A673 (cell line): ENCODE results near the gene GALNT9. TPM values are rescaled to one million over a fixed set of nuclear protein-coding genes. Genes with fewer than 3 reads are reported as not detected.

ENCODE experiments used
- BruUV-seq: library from RNA; stranded (reverse); fragments of 400-500 nt; replicated peaks from 2 replicates; lab custom pipeline; 2021; lab: Mats Ljungman, UMichigan
- CTCF ChIA-PET: fragments of 300-600 bp; sonication (Branson Sonifier 250); formaldehyde crosslinking; loops from one replicate; lab custom pipeline; 2022; ENCODE audit warnings: antibody characterized with exemption; lab: Charles Lee
- POLR2A ChIA-PET: fragments of 300-600 bp; sonication (Branson Sonifier 250); formaldehyde crosslinking; loops from one replicate; lab custom pipeline; 2022; ENCODE audit warnings: antibody characterized with exemption; ENCODE audit not compliant: low non-redundant PET; lab: Charles Lee
- DNase-seq: peaks from one replicate; pipeline ENCODE4 v3.0.0-alpha.2; 2015; ENCODE audit warnings: low spot score
- H3K27ac ChIP-seq: fragments of 200-600 bp; sonication (generic); 2 replicates; pipeline ENCODE4 v1.5.1; 2016; ENCODE audit warnings: mixed run types, low read depth, mild to moderate bottlenecking, mixed read lengths, antibody characterized with exemption, low read length; ENCODE audit not compliant: poor library complexity, severe bottlenecking
- H3K27me3 ChIP-seq: fragments of 200-600 bp; sonication (generic); replicated peaks from 2 replicates; pipeline ENCODE4 v1.6.1; 2017; ENCODE audit warnings: mixed run types, low read depth, mild to moderate bottlenecking, mixed read lengths, antibody characterized with exemption, low read length; ENCODE audit not compliant: insufficient read depth, poor library complexity
- H3K36me3 ChIP-seq: fragments of 200-600 bp; sonication (generic); 2 replicates; pipeline ENCODE4 v1.6.1; 2016; ENCODE audit warnings: mixed run types, mild to moderate bottlenecking, mixed read lengths, antibody characterized with exemption, low read length; ENCODE audit not compliant: insufficient read depth, poor library complexity, severe bottlenecking
- H3K4me1 ChIP-seq: fragments of 200-600 bp; sonication (generic); 2 replicates; pipeline ENCODE4 v1.6.1; 2017; ENCODE audit warnings: mixed run types, mild to moderate bottlenecking, mixed read lengths, antibody characterized with exemption, low read length; ENCODE audit not compliant: insufficient read depth, poor library complexity, severe bottlenecking
- H3K4me3 ChIP-seq: fragments of 200-600 bp; sonication (generic); 2 replicates; pipeline ENCODE4 v1.5.1; 2016; ENCODE audit warnings: low read depth, mixed run types, mild to moderate bottlenecking, mixed read lengths, low read length; ENCODE audit not compliant: poor library complexity, severe bottlenecking
- H3K9me3 ChIP-seq: fragments of 200-600 bp; sonication (generic); 2 replicates; pipeline ENCODE4 v1.6.1; 2016; ENCODE audit warnings: mixed run types, low read depth, mild to moderate bottlenecking, mixed read lengths, antibody characterized with exemption, low read length; ENCODE audit not compliant: poor library complexity, severe bottlenecking
- CTCF ChIP-seq: fragments of 300-800, 200-600 bp; sonication (generic); conservative IDR thresholded peaks from 2 replicates; pipeline ENCODE4 v1.5.1; 2017; ENCODE audit warnings: low read depth, mild to moderate bottlenecking, antibody characterized with exemption, low read length, moderate library complexity, mixed read lengths
- EZH2 ChIP-seq: fragments of 200-600 bp; sonication (generic); IDR thresholded peaks from 2 replicates; pipeline ENCODE4 v1.6.1; 2017; ENCODE audit warnings: borderline replicate concordance, low read depth, mild to moderate bottlenecking, mixed read lengths, antibody characterized with exemption, low read length; ENCODE audit not compliant: poor library complexity, severe bottlenecking
- intact Hi-C: fragments of 100-400 bp; cut with micrococcal nuclease; formaldehyde crosslinking; loops from one replicate; pipeline ENCODE4 v1.10.0; 2022; ENCODE audit not compliant: unreplicated experiment
- total RNA-seq: library from RNA; stranded (reverse); gene quantifications from 2 replicates; pipeline ENCODE4 v1.2.3, GENCODE V29; 2021

Gene GALNT9
- total RNA-seq, 1 experiment from 2014 or later, result 7.4 TPM

DNA sequence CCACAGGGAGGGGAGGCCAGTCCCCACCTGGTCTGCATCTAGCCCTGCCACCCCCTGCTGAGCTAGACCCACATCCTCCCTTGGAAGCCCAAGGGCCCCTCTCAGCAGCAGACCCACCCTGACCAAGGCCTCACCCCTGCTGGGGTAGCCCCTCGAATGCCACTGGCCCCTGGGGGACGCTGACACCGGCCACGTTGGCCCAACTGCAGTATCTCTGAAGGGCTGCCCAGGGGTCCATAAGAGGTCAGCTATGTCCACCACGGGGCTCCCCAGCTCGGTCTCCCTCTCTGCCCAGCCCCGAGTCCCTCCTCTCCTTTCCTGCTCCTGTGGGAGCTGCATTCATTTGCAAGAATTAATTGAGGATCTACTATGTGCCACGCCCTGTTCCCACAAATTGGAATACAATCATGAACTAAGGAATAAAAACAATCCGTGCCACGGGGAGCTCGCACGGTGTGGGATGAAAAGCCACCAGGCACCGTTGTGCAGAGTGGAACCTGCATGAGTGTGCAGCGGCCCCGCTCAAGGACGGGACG lies 71.4 kb downstream of the GALNT9 start:
- Histone ChIP-seq H3K9me3 (no peaks in the 10 kb centered on the region), H3K36me3 (no peaks in the 10 kb centered on the region), H3K27me3 (no peaks in the 10 kb centered on the region), H3K4me1 (peaks cover 14% of the 10 kb centered on the region), H3K4me3 (no peak overlapping the region), H3K27ac (no peak overlapping the region)
- POLR2A ChIA-PET, result no interaction called here
- BruUV-seq, result no TSS peak
- no peak for DNase-seq
- intact Hi-C loops, result no loop called here
- CTCF ChIA-PET, result no interaction called here
- TF ChIP-seq CTCF (no peak), EZH2 (no peak)

GRCh38 chr12:132257206-132257954 lies 72.0 kb downstream of the GALNT9 start:
- Histone ChIP-seq H3K9me3 (no peaks in the 10 kb centered on the region), H3K27me3 (no peaks in the 10 kb centered on the region), H3K4me1 (peaks cover 14% of the 10 kb centered on the region), H3K27ac (no peak overlapping the region), H3K4me3 (no peak overlapping the region), H3K36me3 (no peaks in the 10 kb centered on the region)
- TF ChIP-seq EZH2 (no peak), CTCF (no peak)
- POLR2A ChIA-PET, result no interaction called here
- CTCF ChIA-PET, result interaction anchor here (0.6 kb wide), 1 partner anchor 98 kb away, joined by 3 read pairs; no protein-coding TSS in a partner anchor
- no peak for DNase-seq
- intact Hi-C loops, result no loop called here
- BruUV-seq, result no TSS peak

- Histone ChIP-seq H3K9me3 (no peaks in the 10 kb centered on the region), H3K36me3 (no peaks in the 10 kb centered on the region), H3K27ac (no peak overlapping the region), H3K4me1 (peaks cover 14% of the 10 kb centered on the region), H3K4me3 (no peak overlapping the region), H3K27me3 (no peaks in the 10 kb centered on the region)
- ChIA-PET POLR2A (no interaction called here), CTCF (interaction anchor here (0.6 kb wide), 1 partner anchor 99 kb away, joined by 3 read pairs; no protein-coding TSS in a partner anchor)
- DNase-seq, result no peak
- TF ChIP-seq EZH2 (no peak), CTCF (no peak)
- BruUV-seq, result no TSS peak
- intact Hi-C loops, result no loop called here
Measured at GRCh38 chr12:132256646-132257045, 72.7 kb downstream of the GALNT9 start.
